Adrenal gland (tissue), 12 donors: ENCODE measurements around the gene UBE2H. TPM values are rescaled to one million over a fixed set of nuclear protein-coding genes. Genes with fewer than 3 reads are reported as not detected.

ENCODE experiments used
- DNase-seq, 7 donors: peaks; one replicate each; pipeline ENCODE4 v3.0.0-alpha.2; 2019 to 2020
- H3K27ac ChIP-seq, 5 donors: fragments of 200-600 bp; sonication (generic) in 4 of 5; 1 replicate in 3 of 5; 2 replicates in 2 of 5; pipeline versions ENCODE4 v1.5.1 to v1.8.0; 2016 to 2020; ENCODE audit warnings: mild to moderate bottlenecking in 1 of 5
- H3K27me3 ChIP-seq: fragments of 200-600 bp; 2 replicates; pipeline ENCODE4 v1.8.0; 2021
- H3K36me3 ChIP-seq, 2 donors: fragments of 200-600 bp; replicated peaks in 1 of 2; 1 replicate in 1 of 2; 2 replicates in 1 of 2; pipeline versions ENCODE4 v1.5.1 to v1.8.0; 2018 to 2022
- H3K4me1 ChIP-seq, 2 donors: fragments of 200-600 bp; replicated peaks in 1 of 2; 1 replicate in 1 of 2; 2 replicates in 1 of 2; pipeline versions ENCODE4 v1.5.1 to v1.8.0; 2018 to 2021
- H3K4me3 ChIP-seq, 4 donors: fragments of 200-600 bp; sonication (generic) in 3 of 4; one replicate each; pipeline ENCODE4 v1.5.1; 2016 to 2018
- H3K9me3 ChIP-seq, 3 donors: fragments of 200-600 bp; sonication (generic) in 1 of 3; replicated peaks in 1 of 3; 1 replicate in 2 of 3; 2 replicates in 1 of 3; pipeline versions ENCODE4 v1.5.1 to v1.8.0; 2016 to 2021
- POLR2A ChIP-seq, 2 donors: fragments of 450-650 bp; IDR thresholded peaks; one replicate each; pipeline ENCODE4 v1.6.1; 2017; ENCODE audit warnings: antibody characterized with exemption in 2 of 2, mild to moderate bottlenecking in 2 of 2, moderate library complexity in 1 of 2
- WGBS, 4 donors: extraction: QIAGEN DNeasy Blood & Tissue Kit in 2 of 4; methylation state at CpG; one replicate each; pipeline versions ENCODE4 v1.1.5 to v1.1.7; 2013 to 2017; 5-methylcytosine and 5-hydroxymethylcytosine counted together
- intact Hi-C, 2 donors: fragments of 100-400 bp; cut with DNase I; formaldehyde crosslinking; loops; one replicate each; pipeline versions ENCODE4 v1.14.1 to v1.15.0; 2022 to 2023
- polyA plus RNA-seq, 3 donors: library from polyadenylated mRNA; stranded (reverse); fragments of 200-250 nt in 2 of 3; fragments of 350-450 nt in 1 of 3; fragmentation: Illumina TruSeq in 1 of 3; extraction: RNeasy Lipid Tissue Mini Kit (QIAGEN cat#74804) in 1 of 3; gene quantifications; one replicate each; pipeline ENCODE4 v1.2.3, GENCODE V29; 2013 to 2014
- total RNA-seq, 9 donors: library from RNA; depleted of rRNA in 4 of 9; stranded (reverse); fragments of >200 nt in 4 of 9; fragments of 120-200 nt in 1 of 9; fragmentation: NEBNext Ultra II Directional in 1 of 9; extraction: Animal tissue kit (Norgen Biotek cat#: 25700) in 1 of 9; gene quantifications; one replicate each; pipeline versions ENCODE4 v1.1.0 to v1.2.4, GENCODE V29; 2013 to 2023
- TF ChIP-seq, protein P1 (sequence below), 6 experiments: fragments of 450-650 bp in 4 of 6; fragments of 200-600 bp in 2 of 6; sonication (generic) in 1 of 6; IDR thresholded peaks; 1 replicate in 5 of 6; 2 replicates in 1 of 6; pipeline versions ENCODE4 v1.5.1 to v1.8.0; 2016 to 2021; ENCODE audit warnings: antibody characterized with exemption in 6 of 6, mild to moderate bottlenecking in 2 of 6, moderate library complexity in 1 of 6
- donor health status: healthy with polysubstance abuse.
- donor health status: Bipolar disorder and iron deficiency.
- donor health status: DM: yes; HTN: yes; CAD: no.
- donor health status: DM: no; HTN: no; CAD: no.
- donor health status: DM: no; HTN: no; CAD: no.
- donor health status: DM: yes; HTN: yes; CAD: no.

UBE2H gene
- total and polyA plus RNA-seq, 12 donors: 48.3 to 392 (median 143) TPM

DNA sequence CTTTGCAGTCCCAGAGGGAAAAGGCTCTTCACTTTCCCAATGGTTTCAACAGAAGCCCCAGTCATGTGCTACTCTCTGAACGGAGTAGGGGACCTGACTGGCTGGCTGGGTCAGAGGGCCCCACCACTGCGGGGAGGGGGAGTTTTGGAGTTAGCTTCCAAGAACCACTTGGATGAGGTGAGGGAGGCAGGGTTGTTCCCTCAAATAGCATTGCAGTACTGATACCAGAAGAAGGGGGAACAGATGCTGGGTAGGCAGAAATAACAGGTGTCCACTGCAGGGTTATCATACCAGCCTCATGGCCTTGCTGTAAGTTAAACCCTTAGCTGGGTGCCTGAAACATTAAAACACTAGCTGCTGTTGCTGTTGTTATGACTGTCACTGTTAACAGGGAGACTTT, 131.3 kb downstream of the UBE2H start:
- Histone ChIP-seq H3K27ac (no peak overlapping the region), H3K4me1 (peaks cover 4 to 17% of the 10 kb centered on the region in 2 donors), H3K36me3 (no peaks in the 10 kb centered on the region), H3K27me3 (no peaks in the 10 kb centered on the region), H3K9me3 (no peaks in the 10 kb centered on the region), H3K4me3 (no peak overlapping the region)
- TF ChIP-seq, protein P1, sequence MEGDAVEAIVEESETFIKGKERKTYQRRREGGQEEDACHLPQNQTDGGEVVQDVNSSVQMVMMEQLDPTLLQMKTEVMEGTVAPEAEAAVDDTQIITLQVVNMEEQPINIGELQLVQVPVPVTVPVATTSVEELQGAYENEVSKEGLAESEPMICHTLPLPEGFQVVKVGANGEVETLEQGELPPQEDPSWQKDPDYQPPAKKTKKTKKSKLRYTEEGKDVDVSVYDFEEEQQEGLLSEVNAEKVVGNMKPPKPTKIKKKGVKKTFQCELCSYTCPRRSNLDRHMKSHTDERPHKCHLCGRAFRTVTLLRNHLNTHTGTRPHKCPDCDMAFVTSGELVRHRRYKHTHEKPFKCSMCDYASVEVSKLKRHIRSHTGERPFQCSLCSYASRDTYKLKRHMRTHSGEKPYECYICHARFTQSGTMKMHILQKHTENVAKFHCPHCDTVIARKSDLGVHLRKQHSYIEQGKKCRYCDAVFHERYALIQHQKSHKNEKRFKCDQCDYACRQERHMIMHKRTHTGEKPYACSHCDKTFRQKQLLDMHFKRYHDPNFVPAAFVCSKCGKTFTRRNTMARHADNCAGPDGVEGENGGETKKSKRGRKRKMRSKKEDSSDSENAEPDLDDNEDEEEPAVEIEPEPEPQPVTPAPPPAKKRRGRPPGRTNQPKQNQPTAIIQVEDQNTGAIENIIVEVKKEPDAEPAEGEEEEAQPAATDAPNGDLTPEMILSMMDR (IDR thresholded peaks at IDR 0.05): no peak
- no peak for TF ChIP-seq POLR2A (IDR thresholded peaks at IDR 0.05)
- DNase-seq: no peak
- intact Hi-C loops: no loop called here
- WGBS, 4 donors: 84 to 96% (median 93%) methylated on average over 2 of the region's 2 CpGs

DNA sequence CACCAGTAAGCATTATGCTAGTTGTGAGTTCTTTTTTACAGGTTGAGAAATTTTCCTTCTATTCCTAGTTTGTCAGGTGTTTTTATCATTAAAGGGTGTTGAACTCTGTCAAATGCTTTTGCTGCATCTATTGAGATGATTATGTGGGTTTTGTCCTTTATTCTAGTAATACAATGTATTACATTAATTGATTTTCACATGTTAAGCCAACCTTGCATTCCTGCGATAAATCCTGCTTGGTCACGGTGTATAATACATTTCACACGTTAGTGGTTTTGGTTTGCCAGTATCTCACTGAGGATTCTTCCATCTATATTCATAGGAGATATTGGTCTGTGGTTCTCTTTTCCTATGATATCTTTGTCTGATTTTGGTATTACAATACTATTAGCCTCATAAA, 136.0 kb downstream of the UBE2H start:
- Histone ChIP-seq H3K4me3 (no peak overlapping the region), H3K4me1 (no peaks in the 10 kb centered on the region), H3K27ac (no peak overlapping the region), H3K9me3 (no peaks in the 10 kb centered on the region), H3K36me3 (no peaks in the 10 kb centered on the region), H3K27me3 (no peaks in the 10 kb centered on the region)
- DNase-seq: no peak
- 97 to 99% (median 98%) methylated on average over 3 of the region's 3 CpGs for WGBS, 4 donors
- no peak for TF ChIP-seq POLR2A (IDR thresholded peaks at IDR 0.05)
- TF ChIP-seq, protein P1 (IDR thresholded peaks at IDR 0.05): no peak
- intact Hi-C loops: no loop called here

DNA sequence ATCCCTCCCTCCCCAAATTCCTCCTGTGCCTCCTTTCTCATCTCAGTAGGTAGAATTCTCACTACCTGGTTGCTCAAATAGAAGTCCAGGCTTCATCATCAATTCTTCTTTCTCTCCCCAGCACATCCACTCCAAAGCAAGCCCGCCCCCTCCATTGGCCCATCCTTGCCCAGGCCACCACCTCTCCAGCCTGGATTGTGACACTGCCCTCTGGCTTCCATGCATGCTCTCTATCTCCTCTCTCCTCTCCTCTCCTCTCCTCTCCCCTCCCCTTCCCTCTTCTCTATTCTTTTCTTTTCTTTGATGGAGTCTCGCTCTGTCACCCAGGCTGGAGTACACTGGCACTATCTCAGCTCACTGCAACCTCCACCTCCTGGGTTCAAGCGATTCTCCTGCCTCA, 144.9 kb downstream of the UBE2H start:
- H3K27ac ChIP-seq: no peak overlapping the region
- H3K4me3 ChIP-seq: no peak overlapping the region
- H3K27me3 ChIP-seq: no peaks in the 10 kb centered on the region
- no peaks in the 10 kb centered on the region for H3K36me3 ChIP-seq
- no peak for DNase-seq
- intact Hi-C loops: no loop called here
- no peaks in the 10 kb centered on the region for H3K9me3 ChIP-seq
- no peaks in the 10 kb centered on the region for H3K4me1 ChIP-seq
- TF ChIP-seq, protein P1 (IDR thresholded peaks at IDR 0.05): no peak
- TF ChIP-seq POLR2A (IDR thresholded peaks at IDR 0.05): no peak
- WGBS, 4 donors: 83 to 98% (median 95%) methylated on average over 2 to 3 of the region's 3 CpGs

DNA sequence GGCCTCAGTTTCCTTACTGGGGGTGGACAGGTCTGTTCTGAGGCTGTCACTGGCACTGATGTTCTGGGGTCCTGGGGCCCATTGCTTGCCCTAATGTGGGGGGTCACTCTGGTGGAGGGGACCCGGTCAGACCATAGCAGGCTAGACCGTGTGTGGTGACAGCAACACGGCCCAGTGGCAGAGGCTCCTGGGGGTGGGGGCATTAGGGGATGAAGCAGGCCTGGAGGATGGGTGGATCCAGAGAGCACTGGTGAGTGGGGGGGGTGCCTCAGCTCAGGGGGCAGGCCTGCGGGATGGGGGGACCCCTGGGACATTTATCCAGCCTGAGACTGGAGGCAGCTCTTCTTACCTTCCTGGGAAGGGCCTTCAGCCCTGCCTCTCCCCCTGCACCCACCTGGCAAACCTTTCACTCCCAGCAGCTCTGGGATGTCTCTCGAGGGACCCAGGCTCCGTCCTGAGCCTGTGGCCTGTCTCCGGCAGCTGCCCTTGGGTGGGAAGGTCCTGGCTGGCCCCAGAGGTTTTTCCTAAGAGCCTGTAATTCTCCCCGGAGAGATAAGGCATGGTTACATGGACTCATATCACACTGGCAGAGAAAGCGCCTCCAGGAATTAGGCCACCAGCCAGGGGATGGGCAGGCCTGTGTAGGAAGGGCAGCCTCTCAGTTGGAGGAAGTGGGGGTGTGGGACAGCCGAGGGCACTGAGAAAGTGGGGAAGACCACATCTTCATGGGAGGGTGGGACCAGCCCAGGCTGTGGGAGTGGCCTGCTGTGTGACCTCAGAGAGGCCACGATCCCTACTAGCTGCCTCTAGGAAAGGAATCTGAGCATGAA, 147.7 kb downstream of the UBE2H start:
- H3K9me3 ChIP-seq: no peaks in the 10 kb centered on the region
- intact Hi-C loops: no loop called here
- no peak overlapping the region for H3K4me3 ChIP-seq

More for the DNA sequence above, 147.7 kb downstream of the UBE2H start:
- no peaks in the 10 kb centered on the region for H3K36me3 ChIP-seq
- no peak for DNase-seq
- no peaks in the 10 kb centered on the region for H3K27me3 ChIP-seq
- TF ChIP-seq, protein P1 (IDR thresholded peaks at IDR 0.05): no peak
- no peak for TF ChIP-seq POLR2A (IDR thresholded peaks at IDR 0.05)
- WGBS, 4 donors: 77 to 82% (median 80%) methylated on average over 6 to 11 of the region's 11 CpGs
- no peaks in the 10 kb centered on the region for H3K4me1 ChIP-seq
- H3K27ac ChIP-seq: no peak overlapping the region
